NOMO-1 treated with dmso at 0.1 percent for 144 hours (cell line): ENCODE data around the gene GALNT13.

ENCODE experiments used
- DNase-seq: peaks from one replicate; lab custom pipeline; 2025; ENCODE audit not compliant: unreplicated experiment; lab: John Stamatoyannopoulos, UW

Gene GALNT13

GRCh38 chr2:153940511-153940910 lies 68.8 kb downstream of the GALNT13 start:
- no peak for DNase-seq

GRCh38 chr2:153944800-153945199 lies 73.1 kb downstream of the GALNT13 start:
- DNase-seq, result no peak

GRCh38 chr2:153946036-153946435 lies 74.3 kb downstream of the GALNT13 start:
- no peak for DNase-seq

GRCh38 chr2:153953761-153954160 lies 82.0 kb downstream of the GALNT13 start:
- no peak for DNase-seq

GRCh38 chr2:153963256-153963655 lies 91.5 kb downstream of the GALNT13 start:
- no peak for DNase-seq

- DNase-seq, result no peak
Measured at GRCh38 chr2:153967248-153967973, 95.7 kb downstream of the GALNT13 start.

GRCh38 chr2:153971250-153971649 lies 99.5 kb downstream of the GALNT13 start:
- no peak for DNase-seq

- no peak for DNase-seq
Measured at GRCh38 chr2:153971855-153972254, 100.1 kb downstream of the GALNT13 start.

- DNase-seq, result no peak
Measured at GRCh38 chr2:153972412-153972811, 100.7 kb downstream of the GALNT13 start.

- DNase-seq, result no peak
Measured at GRCh38 chr2:153986488-153987229, 114.9 kb downstream of the GALNT13 start.

GRCh38 chr2:153990771-153991170 lies 119.0 kb downstream of the GALNT13 start:
- DNase-seq, result no peak

- no peak for DNase-seq
Measured at GRCh38 chr2:154013514-154013913, 141.8 kb downstream of the GALNT13 start.

GRCh38 chr2:154015233-154015632 lies 143.5 kb downstream of the GALNT13 start:
- DNase-seq, result no peak

GRCh38 chr2:154029504-154029903 lies 157.8 kb downstream of the GALNT13 start:
- DNase-seq, result no peak

- no peak for DNase-seq
Measured at GRCh38 chr2:154032220-154032619, 160.5 kb downstream of the GALNT13 start.

GRCh38 chr2:154046493-154046892 lies 174.8 kb downstream of the GALNT13 start:
- DNase-seq, result no peak

- DNase-seq, result no peak
Measured at GRCh38 chr2:154048905-154049304, 177.2 kb downstream of the GALNT13 start.

GRCh38 chr2:154049561-154049960 lies 177.8 kb downstream of the GALNT13 start:
- DNase-seq, result no peak

GRCh38 chr2:154067124-154067523 lies 195.4 kb downstream of the GALNT13 start:
- no peak for DNase-seq

GRCh38 chr2:154078926-154079325 lies 207.2 kb downstream of the GALNT13 start:
- DNase-seq, result no peak

GRCh38 chr2:154092571-154092970 lies 220.8 kb downstream of the GALNT13 start:
- DNase-seq, result no peak

GRCh38 chr2:154093856-154094255 lies 222.1 kb downstream of the GALNT13 start:
- DNase-seq, result no peak
